Measurements from ENCODE around the gene CDH8. TPM values are rescaled to one million over a fixed set of nuclear protein-coding genes. Genes with fewer than 3 reads are reported as not detected.

The CDH8 gene
- total and polyA plus RNA-seq, 2 experiments from 2014 or later: 2.1 to 2.2 TPM

DNA sequence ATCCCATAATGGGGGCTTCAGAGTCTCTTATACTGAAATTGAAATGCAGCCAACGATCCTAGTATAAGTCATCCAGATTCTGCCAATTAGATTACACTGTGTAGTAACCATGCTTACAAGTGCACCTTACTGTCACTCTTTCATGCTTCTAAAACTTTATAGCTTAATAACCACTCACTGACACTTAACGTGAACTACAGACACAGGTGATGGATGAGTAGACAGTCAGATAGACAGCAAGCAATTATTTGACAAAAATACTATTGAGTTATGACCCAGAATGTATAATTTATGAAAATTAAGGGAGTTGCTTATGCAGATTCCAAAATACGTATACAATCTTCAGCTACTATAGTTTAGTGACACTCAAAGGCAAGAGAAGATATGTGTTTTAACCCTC is 6.3 kb downstream of the CDH8 start:
- no peaks in the 10 kb centered on the region for H3K9me3 ChIP-seq (ENCODE audit: low read depth)
- TF ChIP-seq EZH2 (IDR thresholded peaks at IDR 0.05; ENCODE audit: borderline replicate concordance): no peak
- TF ChIP-seq, protein P1, sequence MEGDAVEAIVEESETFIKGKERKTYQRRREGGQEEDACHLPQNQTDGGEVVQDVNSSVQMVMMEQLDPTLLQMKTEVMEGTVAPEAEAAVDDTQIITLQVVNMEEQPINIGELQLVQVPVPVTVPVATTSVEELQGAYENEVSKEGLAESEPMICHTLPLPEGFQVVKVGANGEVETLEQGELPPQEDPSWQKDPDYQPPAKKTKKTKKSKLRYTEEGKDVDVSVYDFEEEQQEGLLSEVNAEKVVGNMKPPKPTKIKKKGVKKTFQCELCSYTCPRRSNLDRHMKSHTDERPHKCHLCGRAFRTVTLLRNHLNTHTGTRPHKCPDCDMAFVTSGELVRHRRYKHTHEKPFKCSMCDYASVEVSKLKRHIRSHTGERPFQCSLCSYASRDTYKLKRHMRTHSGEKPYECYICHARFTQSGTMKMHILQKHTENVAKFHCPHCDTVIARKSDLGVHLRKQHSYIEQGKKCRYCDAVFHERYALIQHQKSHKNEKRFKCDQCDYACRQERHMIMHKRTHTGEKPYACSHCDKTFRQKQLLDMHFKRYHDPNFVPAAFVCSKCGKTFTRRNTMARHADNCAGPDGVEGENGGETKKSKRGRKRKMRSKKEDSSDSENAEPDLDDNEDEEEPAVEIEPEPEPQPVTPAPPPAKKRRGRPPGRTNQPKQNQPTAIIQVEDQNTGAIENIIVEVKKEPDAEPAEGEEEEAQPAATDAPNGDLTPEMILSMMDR (IDR thresholded peaks at IDR 0.05; ENCODE audit: poor library complexity): no peak
- no peak for TF ChIP-seq EZH2phosphoT487 (IDR thresholded peaks at IDR 0.05; ENCODE audit: low read depth, severe bottlenecking, unreplicated experiment)
- no peak overlapping the region for H3K27ac ChIP-seq
- no peaks in the 10 kb centered on the region for H3K36me3 ChIP-seq (replicated peaks; ENCODE audit: insufficient read depth, low read depth)
- no peak overlapping the region for H3K4me3 ChIP-seq
- no peak overlapping the region for H3K4me2 ChIP-seq
- H3K27me3 ChIP-seq: peaks cover 30% of the 10 kb centered on the region
- H3K9me2 ChIP-seq (replicated peaks; ENCODE audit: insufficient read depth): no peaks in the 10 kb centered on the region
- peaks cover under 1% of the 10 kb centered on the region for H3K4me1 ChIP-seq (ENCODE audit: insufficient read depth)
- no peak for DNase-seq (ENCODE audit: low spot score)
- no peaks in the 10 kb centered on the region for H3K79me2 ChIP-seq
- WGBS (ENCODE audit: low lambda C conversion rate, missing lambda C conversion rate): 83% methylated on average over 3 of the region's 3 CpGs
- no peak overlapping the region for H2AFZ ChIP-seq
- H4K20me1 ChIP-seq (ENCODE audit: insufficient read depth, poor library complexity, severe bottlenecking): no peaks in the 10 kb centered on the region

DNA sequence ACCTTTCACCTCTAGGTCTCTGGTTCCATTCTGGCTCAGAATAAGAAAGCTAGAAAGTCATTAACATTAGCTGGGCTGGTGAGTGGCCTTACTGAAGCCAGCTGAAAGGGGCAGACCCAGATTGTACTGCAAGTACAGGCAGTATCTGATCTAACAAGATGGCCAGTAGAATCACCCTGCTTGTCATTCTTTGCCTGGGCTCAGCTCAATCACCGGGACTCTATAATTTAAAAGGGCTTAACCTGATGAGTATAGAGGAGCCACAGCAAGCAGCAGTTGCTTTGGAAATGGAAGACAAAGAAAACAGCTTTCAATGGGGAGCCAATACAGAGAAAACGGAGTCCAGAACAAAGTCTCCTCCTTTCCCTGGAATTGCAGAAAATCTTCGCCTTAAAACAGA is 13.6 kb downstream of the CDH8 start:
- Histone ChIP-seq H3K36me3 (replicated peaks; ENCODE audit: insufficient read depth, low read depth) (no peaks in the 10 kb centered on the region), H3K9me3 (ENCODE audit: low read depth) (no peaks in the 10 kb centered on the region), H3K79me2 (no peaks in the 10 kb centered on the region), H3K4me3 (no peak overlapping the region), H3K4me1 (ENCODE audit: insufficient read depth) (no peaks in the 10 kb centered on the region), H3K27me3 (no peaks in the 10 kb centered on the region), H3K27ac (no peak overlapping the region), H3K9me2 (replicated peaks; ENCODE audit: insufficient read depth) (no peaks in the 10 kb centered on the region), H2AFZ (no peak overlapping the region), H4K20me1 (ENCODE audit: insufficient read depth, poor library complexity, severe bottlenecking) (no peaks in the 10 kb centered on the region), H3K4me2 (no peak overlapping the region)
- 61% methylated on average over 3 of the region's 3 CpGs for WGBS (ENCODE audit: low lambda C conversion rate, missing lambda C conversion rate)
- TF ChIP-seq EZH2 (IDR thresholded peaks at IDR 0.05; ENCODE audit: borderline replicate concordance): no peak
- TF ChIP-seq EZH2phosphoT487 (IDR thresholded peaks at IDR 0.05; ENCODE audit: low read depth, severe bottlenecking, unreplicated experiment): no peak
- TF ChIP-seq, protein P1 (IDR thresholded peaks at IDR 0.05; ENCODE audit: poor library complexity): no peak
- DNase-seq (ENCODE audit: low spot score): no peak

DNA sequence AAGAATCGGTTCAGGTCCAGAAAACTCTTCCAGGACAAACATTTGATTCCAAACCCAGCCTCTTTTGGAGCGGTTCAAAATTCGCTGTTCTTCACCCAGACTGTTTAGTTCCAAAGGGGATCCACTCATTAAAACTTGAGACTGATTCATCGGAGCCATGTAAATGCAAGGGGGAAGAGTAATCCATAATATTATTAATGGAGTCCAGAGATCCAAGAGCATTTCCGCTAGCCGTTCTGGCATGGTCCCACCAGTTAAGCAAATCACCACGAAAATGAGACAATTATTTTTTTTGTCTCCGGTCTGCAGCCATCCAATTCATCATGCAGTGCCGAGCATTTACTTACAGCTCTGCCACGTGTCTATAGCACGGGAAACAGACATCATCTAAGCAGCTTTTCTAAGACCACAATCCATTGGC is 15.1 kb downstream of the CDH8 start:
- no peaks in the 10 kb centered on the region for H3K79me2 ChIP-seq
- no peaks in the 10 kb centered on the region for H3K4me1 ChIP-seq (ENCODE audit: insufficient read depth)
- H3K36me3 ChIP-seq (replicated peaks; ENCODE audit: insufficient read depth, low read depth): no peaks in the 10 kb centered on the region
- no peaks in the 10 kb centered on the region for H3K27me3 ChIP-seq
- no peak for TF ChIP-seq EZH2 (IDR thresholded peaks at IDR 0.05; ENCODE audit: borderline replicate concordance)
- TF ChIP-seq, protein P1 (IDR thresholded peaks at IDR 0.05; ENCODE audit: poor library complexity): no peak
- TF ChIP-seq EZH2phosphoT487 (IDR thresholded peaks at IDR 0.05; ENCODE audit: low read depth, severe bottlenecking, unreplicated experiment): no peak
- H2AFZ ChIP-seq: no peak overlapping the region
- WGBS (ENCODE audit: low lambda C conversion rate, missing lambda C conversion rate): 82% methylated on average over 11 of the region's 11 CpGs
- no peak overlapping the region for H3K4me2 ChIP-seq
- no peak for DNase-seq (ENCODE audit: low spot score)
- H4K20me1 ChIP-seq (ENCODE audit: insufficient read depth, poor library complexity, severe bottlenecking): no peaks in the 10 kb centered on the region
- H3K4me3 ChIP-seq: no peak overlapping the region
- no peak overlapping the region for H3K27ac ChIP-seq
- no peaks in the 10 kb centered on the region for H3K9me3 ChIP-seq (ENCODE audit: low read depth)
- no peaks in the 10 kb centered on the region for H3K9me2 ChIP-seq (replicated peaks; ENCODE audit: insufficient read depth)

DNA sequence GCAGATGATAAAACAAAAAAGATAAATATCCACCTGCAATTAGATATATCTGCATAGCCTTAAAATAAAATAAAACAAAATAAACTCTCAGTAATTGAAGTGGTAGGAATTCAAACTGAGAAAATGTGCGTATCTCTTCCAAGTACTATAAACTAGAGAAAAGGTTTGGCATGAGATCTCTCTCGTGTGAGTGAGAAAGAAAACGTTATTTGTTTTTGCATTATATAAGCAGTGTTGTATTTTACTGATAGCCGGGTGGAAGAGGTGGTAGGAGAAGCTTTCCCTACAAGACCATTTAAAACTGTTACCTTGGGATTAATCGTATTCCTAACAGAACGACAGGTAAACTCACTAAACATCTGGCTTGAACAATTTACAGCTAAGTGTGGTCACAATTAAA is 15.6 kb downstream of the CDH8 start:
- H4K20me1 ChIP-seq (ENCODE audit: insufficient read depth, poor library complexity, severe bottlenecking): no peaks in the 10 kb centered on the region
- H3K4me1 ChIP-seq (ENCODE audit: insufficient read depth): no peaks in the 10 kb centered on the region
- no peaks in the 10 kb centered on the region for H3K27me3 ChIP-seq
- H3K36me3 ChIP-seq (replicated peaks; ENCODE audit: insufficient read depth, low read depth): no peaks in the 10 kb centered on the region
- H3K79me2 ChIP-seq: no peaks in the 10 kb centered on the region
- no peak overlapping the region for H3K4me2 ChIP-seq
- H3K4me3 ChIP-seq: no peak overlapping the region
- no peak overlapping the region for H2AFZ ChIP-seq
- WGBS (ENCODE audit: low lambda C conversion rate, missing lambda C conversion rate): 69% methylated on average over 6 of the region's 6 CpGs
- no peaks in the 10 kb centered on the region for H3K9me2 ChIP-seq (replicated peaks; ENCODE audit: insufficient read depth)
- no peak overlapping the region for H3K27ac ChIP-seq
- no peaks in the 10 kb centered on the region for H3K9me3 ChIP-seq (ENCODE audit: low read depth)
- TF ChIP-seq EZH2phosphoT487 (IDR thresholded peaks at IDR 0.05; ENCODE audit: low read depth, severe bottlenecking, unreplicated experiment) (no peak), EZH2 (IDR thresholded peaks at IDR 0.05; ENCODE audit: borderline replicate concordance) (no peak)
- TF ChIP-seq, protein P1 (IDR thresholded peaks at IDR 0.05; ENCODE audit: poor library complexity): no peak
- no peak for DNase-seq (ENCODE audit: low spot score)

All from hepatocyte (in vitro differentiated cells).